ENCODE results near the gene NSUN7.

Gene NSUN7

GRCh38 chr4:40826821-40827220 lies 77.1 kb downstream of the NSUN7 start:
- TF ChIP-seq POLR2AphosphoS5 (IDR thresholded peaks at IDR 0.05; ENCODE audit: low read depth, low read length), result no peak
- TF ChIP-seq TAF1 (IDR thresholded peaks at IDR 0.05; ENCODE audit: borderline replicate concordance, insufficient read depth, low read length), result no peak
- TF ChIP-seq SIN3A (IDR thresholded peaks at IDR 0.05; ENCODE audit: borderline replicate concordance, insufficient read depth, low read length), result no peak
- no peak for TF ChIP-seq FOXP2 (optimal IDR thresholded peaks at IDR 0.05; ENCODE audit: borderline replicate concordance, extremely low read depth, extremely low read length, insufficient read depth)
- no peak for TF ChIP-seq REST (IDR thresholded peaks at IDR 0.05; ENCODE audit: insufficient read depth in 1 of 2, low read depth in 2 of 2, low read length in 2 of 2)

GRCh38 chr4:40827758-40828157 lies 78.0 kb downstream of the NSUN7 start:
- TF ChIP-seq REST (IDR thresholded peaks at IDR 0.05; ENCODE audit: insufficient read depth in 1 of 2, low read depth in 2 of 2, low read length in 2 of 2) (no peak), POLR2AphosphoS5 (IDR thresholded peaks at IDR 0.05; ENCODE audit: low read depth, low read length) (no peak), TAF1 (IDR thresholded peaks at IDR 0.05; ENCODE audit: borderline replicate concordance, insufficient read depth, low read length) (no peak), SIN3A (IDR thresholded peaks at IDR 0.05; ENCODE audit: borderline replicate concordance, insufficient read depth, low read length) (no peak), FOXP2 (optimal IDR thresholded peaks at IDR 0.05; ENCODE audit: borderline replicate concordance, extremely low read depth, extremely low read length, insufficient read depth) (no peak)

GRCh38 chr4:40828661-40829060 lies 78.9 kb downstream of the NSUN7 start:
- TF ChIP-seq POLR2AphosphoS5 (IDR thresholded peaks at IDR 0.05; ENCODE audit: low read depth, low read length) (no peak), TAF1 (IDR thresholded peaks at IDR 0.05; ENCODE audit: borderline replicate concordance, insufficient read depth, low read length) (no peak), FOXP2 (optimal IDR thresholded peaks at IDR 0.05; ENCODE audit: borderline replicate concordance, extremely low read depth, extremely low read length, insufficient read depth) (no peak), SIN3A (IDR thresholded peaks at IDR 0.05; ENCODE audit: borderline replicate concordance, insufficient read depth, low read length) (no peak), REST (IDR thresholded peaks at IDR 0.05; ENCODE audit: insufficient read depth in 1 of 2, low read depth in 2 of 2, low read length in 2 of 2) (no peak)

GRCh38 chr4:40829586-40829985 lies 79.8 kb downstream of the NSUN7 start:
- TF ChIP-seq POLR2AphosphoS5 (IDR thresholded peaks at IDR 0.05; ENCODE audit: low read depth, low read length) (no peak), TAF1 (IDR thresholded peaks at IDR 0.05; ENCODE audit: borderline replicate concordance, insufficient read depth, low read length) (no peak), SIN3A (IDR thresholded peaks at IDR 0.05; ENCODE audit: borderline replicate concordance, insufficient read depth, low read length) (no peak), FOXP2 (optimal IDR thresholded peaks at IDR 0.05; ENCODE audit: borderline replicate concordance, extremely low read depth, extremely low read length, insufficient read depth) (no peak), REST (IDR thresholded peaks at IDR 0.05; ENCODE audit: insufficient read depth in 1 of 2, low read depth in 2 of 2, low read length in 2 of 2) (no peak)

Measured in PFSK-1 (cell line).